Choroid plexus epithelial cell (primary cell): Measurements from ENCODE around the gene USP50.
"Not testable (repeated sequence)": the region's sequence is repeated elsewhere in the genome, so short reads cannot be mapped to it uniquely, and the experiment has no call there.

ENCODE experiments used
- DNase-seq: peaks from one replicate; pipeline ENCODE4 v3.0.0-alpha.2; 2010; ENCODE audit warnings: low read depth
- H3K4me3 ChIP-seq: 2 replicates; pipeline ENCODE4 v1.5.1; 2011; ENCODE audit warnings: low read depth, mild to moderate bottlenecking, control low read depth, low read length, moderate library complexity
- CTCF ChIP-seq: conservative IDR thresholded peaks from 2 replicates; pipeline ENCODE4 v1.5.1; 2011; ENCODE audit warnings: low read depth, mild to moderate bottlenecking, control low read depth, inconsistent platforms, low read length, moderate library complexity

Gene USP50

GRCh38 chr15:50506121-50506520 lies 40.3 kb downstream of the USP50 start:
- no peak overlapping the region for H3K4me3 ChIP-seq
- peak; percentile 61 for DNase-seq
- no peak for TF ChIP-seq CTCF

GRCh38 chr15:50505656-50506055 lies 40.8 kb downstream of the USP50 start:
- DNase-seq: peak; percentile 22
- H3K4me3 ChIP-seq: not testable (repeated sequence)

GRCh38 chr15:50503144-50503543 lies 43.3 kb downstream of the USP50 start:
- no peak for DNase-seq
- TF ChIP-seq CTCF: no peak
- no peak overlapping the region for H3K4me3 ChIP-seq

- no peak for DNase-seq
- no peak for TF ChIP-seq CTCF
These were observed 44.7 kb downstream of the USP50 start for GRCh38 chr15:50501815-50502214.

GRCh38 chr15:50500352-50500751 lies 46.1 kb downstream of the USP50 start:
- no peak for TF ChIP-seq CTCF
- no peak for DNase-seq
- no peak overlapping the region for H3K4me3 ChIP-seq

More at GRCh38 chr15:50501815-50502214, 44.7 kb downstream of the USP50 start:
- no peak overlapping the region for H3K4me3 ChIP-seq

GRCh38 chr15:50496692-50497091 lies 49.8 kb downstream of the USP50 start:
- DNase-seq: no peak
- H3K4me3 ChIP-seq: no peak overlapping the region
- no peak for TF ChIP-seq CTCF

- DNase-seq, H3K4me3 ChIP-seq: not testable (repeated sequence)
These were observed 51.9 kb downstream of the USP50 start for GRCh38 chr15:50494547-50494946.

GRCh38 chr15:50493625-50494024 lies 52.8 kb downstream of the USP50 start:
- H3K4me3 ChIP-seq: no peak overlapping the region
- no peak for DNase-seq
- no peak for TF ChIP-seq CTCF
